SK-N-SH (cell line): ENCODE measurements around the gene GALNT16.

Experiments used
- REST ChIP-seq: IDR thresholded peaks from 2 replicates; pipeline ENCODE4 v1.6.1; 2012; ENCODE audit warnings: mild to moderate bottlenecking, low read depth, low read length, moderate library complexity
- RXRA ChIP-seq: IDR thresholded peaks from 2 replicates; pipeline ENCODE4 v1.4.0; 2012; ENCODE audit warnings: low read depth, mild to moderate bottlenecking, borderline replicate concordance

- TF ChIP-seq RXRA (no peak), REST (no peak)
Observed at GRCh38 chr14:69237142-69237541, 22.8 kb upstream of the GALNT16 start.
